K562 (cell line): ENCODE results near the gene EIF4E. TPM values are rescaled to one million over a fixed set of nuclear protein-coding genes. Genes with fewer than 3 reads are reported as not detected.

Source experiments
- CREM ChIP-seq: IDR thresholded peaks from 2 replicates; pipeline ENCODE4 v1.6.1; 2014; ENCODE audit warnings: antibody characterized with exemption, low read depth
- DMBX1 ChIP-seq: fragments of 250-450 bp; sonication (Bioruptor Pico); IDR thresholded peaks from 2 replicates; pipeline ENCODE4 v1.8.0; 2022; ENCODE audit warnings: inconsistent platforms, mild to moderate bottlenecking, moderate library complexity, borderline replicate concordance
- ESRRA ChIP-seq: fragments of 450-650 bp; IDR thresholded peaks from 2 replicates; pipeline ENCODE4 v1.6.1; 2014; ENCODE audit warnings: low read depth, mild to moderate bottlenecking, moderate library complexity, borderline replicate concordance
- HSF4 ChIP-seq: fragments of 250-450 bp; sonication (Bioruptor Pico); IDR thresholded peaks from 2 replicates; pipeline ENCODE4 v2.1.2; 2022; ENCODE audit warnings: mild to moderate bottlenecking, moderate library complexity, borderline replicate concordance
- KDM1A ChIP-seq, 2 experiments: fragments of 450-650 bp; IDR thresholded peaks; 2 replicates each; pipeline ENCODE4 v1.6.1; 2016; ENCODE audit warnings: mild to moderate bottlenecking in 2 of 2
- MGA ChIP-seq: fragments of 450-650 bp; IDR thresholded peaks from 2 replicates; pipeline ENCODE4 v1.6.1; 2016; ENCODE audit warnings: mild to moderate bottlenecking, moderate library complexity
- SIRT6 ChIP-seq: IDR thresholded peaks from one replicate; pipeline ENCODE4 v1.6.1; 2012; ENCODE audit warnings: low read depth, mild to moderate bottlenecking, control low read depth, inconsistent platforms, low read length, moderate library complexity
- SMAD4 ChIP-seq: fragments of 250-450 bp; sonication (Bioruptor Pico); conservative IDR thresholded peaks from 2 replicates; pipeline ENCODE4 v1.8.0; 2021; ENCODE audit warnings: inconsistent platforms, mild to moderate bottlenecking, moderate library complexity
- SPI1 ChIP-seq: IDR thresholded peaks from 2 replicates; pipeline ENCODE4 v1.6.1; 2011; ENCODE audit warnings: low read depth, low read length, control low read depth, borderline replicate concordance
- ZHX1 ChIP-seq: fragments of 150-350 bp; conservative IDR thresholded peaks from 2 replicates; pipeline ENCODE4 v1.6.1; 2014; ENCODE audit warnings: low read length
- ZNF24 ChIP-seq: fragments of 450-650 bp; IDR thresholded peaks from 2 replicates; pipeline ENCODE4 v1.6.1; 2016
- polyA plus RNA-seq, 8 experiments: library from polyadenylated mRNA; depleted of rRNA in 4 of 8; stranded (reverse) in 5 of 8; unstranded in 3 of 8; fragments of >200 nt; fragmentation: Nextera tagmentation in 2 of 8; fragmentation: Illumina TruSeq in 1 of 8; extraction: Ambion mirVana in 2 of 8; extraction: Trizol in 1 of 8; gene quantifications; 2 replicates each; pipeline versions ENCODE4 v1.2.1 to v1.2.3, GENCODE V29; 2011 to 2014; ENCODE audit warnings: inconsistent platforms in 1 of 8, missing spikeins in 1 of 8
- total RNA-seq, 7 experiments: library from RNA; depleted of rRNA in 6 of 7; stranded (reverse); fragments of >200 nt in 6 of 7; fragmentation: Illumina TruSeq in 2 of 7; extraction: Trizol in 2 of 7; gene quantifications; 2 replicates each; pipeline versions ENCODE4 v1.2.1 to v1.2.3, GENCODE V29; 2011 to 2021; ENCODE audit warnings: low replicate concordance in 1 of 7
- TF ChIP-seq, protein P1 (sequence below): fragments of 450-650 bp; formaldehyde crosslinking; IDR thresholded peaks from 2 replicates; pipeline ENCODE4 v1.4.0; 2020; ENCODE audit warnings: mild to moderate bottlenecking, mixed read lengths

The EIF4E gene
- total and polyA plus RNA-seq, 9 of the 15 experiments (the other 6 are each of a cell fraction or from before 2014, with no cell fraction given), result 164 to 489 (median 179) TPM

DNA sequence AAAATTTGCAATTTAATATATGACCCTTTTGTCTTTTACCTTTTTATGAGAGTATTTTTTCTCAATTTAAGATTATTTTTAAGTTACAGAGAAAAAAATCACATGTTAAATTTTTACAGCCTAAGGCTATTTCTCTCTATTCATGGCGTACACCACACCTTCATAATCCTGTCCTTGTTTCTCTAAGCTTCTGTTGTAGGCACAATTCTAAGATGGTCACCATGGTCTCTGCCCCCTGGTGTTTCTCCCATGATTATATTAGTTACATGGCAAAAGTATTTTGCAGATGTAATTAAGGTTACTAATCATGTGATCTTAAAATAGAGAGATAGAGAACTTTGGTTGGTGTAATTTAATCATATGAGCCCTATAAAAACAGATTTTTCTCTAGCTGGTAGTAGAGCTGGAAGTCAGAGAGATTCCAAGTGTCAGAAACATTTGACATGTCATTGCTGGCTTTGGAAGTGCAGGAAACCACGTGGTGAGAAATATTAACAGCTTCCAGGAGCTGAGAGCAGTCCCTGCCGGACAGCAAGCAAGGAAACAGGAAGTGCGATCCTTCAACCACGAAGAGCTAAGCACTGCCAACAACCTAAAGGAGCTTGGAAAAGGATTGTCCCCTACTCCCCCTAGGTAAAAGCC, 89.8 kb downstream of the EIF4E start (continued):
- peak; percentile 76 for TF ChIP-seq MGA
- TF ChIP-seq CREM, result no peak
- no peak for TF ChIP-seq KDM1A (IDR thresholded peaks at IDR 0.05)
- peak; percentile 98 for TF ChIP-seq SPI1
- no peak for TF ChIP-seq ZNF24
- TF ChIP-seq HSF4 (CRISPR knock-in tag), result no peak
- TF ChIP-seq DMBX1 (CRISPR knock-in tag), result 0 out of 2 replicates have a peak, but pooled peaks have one; percentile 32
- no peak for TF ChIP-seq SIRT6
- 0 out of 2 replicates have a peak, but pooled peaks have one; percentile 16 for TF ChIP-seq SMAD4 (CRISPR knock-in tag)
- TF ChIP-seq ZHX1, result no peak
- no peak for TF ChIP-seq ESRRA
- TF ChIP-seq, protein P1, sequence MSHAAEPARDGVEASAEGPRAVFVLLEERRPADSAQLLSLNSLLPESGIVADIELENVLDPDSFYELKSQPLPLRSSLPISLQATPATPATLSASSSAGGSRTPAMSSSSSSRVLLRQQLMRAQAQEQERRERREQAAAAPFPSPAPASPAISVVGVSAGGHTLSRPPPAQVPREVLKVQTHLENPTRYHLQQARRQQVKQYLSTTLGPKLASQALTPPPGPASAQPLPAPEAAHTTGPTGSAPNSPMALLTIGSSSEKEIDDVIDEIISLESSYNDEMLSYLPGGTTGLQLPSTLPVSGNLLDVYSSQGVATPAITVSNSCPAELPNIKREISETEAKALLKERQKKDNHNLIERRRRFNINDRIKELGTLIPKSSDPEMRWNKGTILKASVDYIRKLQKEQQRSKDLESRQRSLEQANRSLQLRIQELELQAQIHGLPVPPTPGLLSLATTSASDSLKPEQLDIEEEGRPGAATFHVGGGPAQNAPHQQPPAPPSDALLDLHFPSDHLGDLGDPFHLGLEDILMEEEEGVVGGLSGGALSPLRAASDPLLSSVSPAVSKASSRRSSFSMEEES (CRISPR knock-in tag), result peak; percentile 71
